ENCODE measurements around the gene MAPK13.

GRCh38 chr6:36125575-36125974, 4.7 kb upstream of the MAPK13 start:
- TF ChIP-seq TCF12 (IDR thresholded peaks at IDR 0.05; ENCODE audit: low read depth) (no peak), EGR1 (IDR thresholded peaks at IDR 0.05) (no peak), RAD21 (IDR thresholded peaks at IDR 0.05; ENCODE audit: low read depth) (no peak), CEBPB (IDR thresholded peaks at IDR 0.05) (no peak), USF1 (IDR thresholded peaks at IDR 0.05) (no peak), CREB1 (IDR thresholded peaks at IDR 0.05; ENCODE audit: low read depth) (no peak)
